Upper lobe of left lung (tissue), 6 donors: Measurements from ENCODE around the gene MYO1E. TPM values are rescaled to one million over a fixed set of nuclear protein-coding genes. Genes with fewer than 3 reads are reported as not detected.

Experiments used
- ATAC-seq, 2 donors: fragments of 200-7000 bp; cut with Tn5 transposase; one replicate each; pipeline ENCODE4 v1.9.1; 2022; ENCODE audit warnings: mild to moderate bottlenecking in 2 of 2, moderate library complexity in 2 of 2; ENCODE audit not compliant: low FRiP score in 2 of 2
- DNase-seq, 2 donors: peaks; one replicate each; pipeline ENCODE4 v3.0.0-alpha.2; 2019 to 2020
- H3K27ac ChIP-seq, 4 donors: fragments of 200-600 bp; sonication (generic); one replicate each; pipeline ENCODE4 v1.5.1; 2016 to 2019
- H3K27me3 ChIP-seq, 4 donors: fragments of 200-600 bp; sonication (generic); one replicate each; pipeline ENCODE4 v1.5.1; 2017 to 2019
- H3K36me3 ChIP-seq, 4 donors: fragments of 200-600 bp; sonication (generic); one replicate each; pipeline ENCODE4 v1.5.1; 2016 to 2019
- H3K4me1 ChIP-seq, 4 donors: fragments of 200-600 bp; sonication (generic); one replicate each; pipeline ENCODE4 v1.5.1; 2018 to 2019
- H3K4me3 ChIP-seq, 4 donors: fragments of 200-600 bp; sonication (generic); one replicate each; pipeline ENCODE4 v1.5.1; 2017 to 2019; ENCODE audit warnings: mild to moderate bottlenecking in 2 of 4, moderate library complexity in 1 of 4
- H3K9me3 ChIP-seq, 4 donors: fragments of 200-600 bp; sonication (generic); one replicate each; pipeline ENCODE4 v1.5.1; 2018 to 2019
- CTCF ChIP-seq, 6 experiments: fragments of 450-650 bp in 4 of 6; fragments of 200-600 bp in 2 of 6; sonication (generic) in 2 of 6; IDR thresholded peaks; one replicate each; pipeline ENCODE4 v1.5.1; 2016 to 2019; ENCODE audit warnings: antibody characterized with exemption in 6 of 6
- EP300 ChIP-seq, 4 donors: sonication (generic); formaldehyde crosslinking; IDR thresholded peaks; one replicate each; pipeline ENCODE4 v1.5.1; 2017; ENCODE audit warnings: antibody characterized with exemption in 4 of 4, control low read depth in 2 of 4
- POLR2A ChIP-seq, 4 donors: fragments of 450-650 bp; IDR thresholded peaks; one replicate each; pipeline ENCODE4 v1.5.1; 2016 to 2017; ENCODE audit warnings: antibody characterized with exemption in 4 of 4, mild to moderate bottlenecking in 2 of 4
- POLR2AphosphoS5 ChIP-seq, 2 donors: sonication (generic); formaldehyde crosslinking; IDR thresholded peaks; one replicate each; pipeline ENCODE4 v1.5.1; 2017; ENCODE audit warnings: antibody characterized with exemption in 2 of 2
- WGBS, 2 donors: methylation state at CpG; one replicate each; pipeline ENCODE4 v1.1.5; 2017 to 2018; 5-methylcytosine and 5-hydroxymethylcytosine counted together
- total RNA-seq, 6 donors: library from RNA; depleted of rRNA in 4 of 6; stranded (reverse); fragments of >200 nt in 4 of 6; gene quantifications; one replicate each; pipeline versions ENCODE4 v1.1.0 to v1.2.1, GENCODE V29; 2016 to 2021
- donor health status: DM: no; HTN: no; CAD: no; lungs with moderate emphysema.
- donor health status: DM: no; HTN: yes; CAD: no; lungs with severe emphysema.

MYO1E gene
- total RNA-seq, 6 donors from 2014 or later: 39.7 to 161 (median 71.9) TPM

GRCh38 chr15:59279023-59279422 lies 93.6 kb downstream of the MYO1E start:
- no peak for ATAC-seq
- 90 to 92% methylated on average over 5 of the region's 5 CpGs for WGBS, 2 donors

GRCh38 chr15:59278120-59278519 lies 94.6 kb downstream of the MYO1E start:
- TF ChIP-seq CTCF (IDR thresholded peaks at IDR 0.05) (no peak), EP300 (IDR thresholded peaks at IDR 0.05) (no peak), POLR2A (IDR thresholded peaks at IDR 0.05) (no peak), POLR2AphosphoS5 (IDR thresholded peaks at IDR 0.05) (no peak)
- ATAC-seq (no peak), DNase-seq (no peak)
- WGBS, 2 donors: 80 to 83% methylated on average over 3 of the region's 3 CpGs
- H3K4me3 ChIP-seq: no peak overlapping the region
- H3K4me1 ChIP-seq: no peaks in the 10 kb centered on the region
- no peak overlapping the region for H3K27ac ChIP-seq
- H3K27me3 ChIP-seq: no peaks in the 10 kb centered on the region
- H3K9me3 ChIP-seq: no peaks in the 10 kb centered on the region
- H3K36me3 ChIP-seq: no peaks in the 10 kb centered on the region

More at GRCh38 chr15:59279023-59279422, 93.6 kb downstream of the MYO1E start:
- no peak for TF ChIP-seq POLR2A (IDR thresholded peaks at IDR 0.05)
- no peak for TF ChIP-seq CTCF (IDR thresholded peaks at IDR 0.05)
- TF ChIP-seq POLR2AphosphoS5 (IDR thresholded peaks at IDR 0.05): no peak
- no peak for TF ChIP-seq EP300 (IDR thresholded peaks at IDR 0.05)
- H3K27me3 ChIP-seq: no peaks in the 10 kb centered on the region
- no peak overlapping the region for H3K27ac ChIP-seq
- H3K9me3 ChIP-seq: no peaks in the 10 kb centered on the region
- H3K4me1 ChIP-seq: peaks cover 0 to 3% (median 0%) of the 10 kb centered on the region in 4 donors
- H3K4me3 ChIP-seq: no peak overlapping the region
- no peak for DNase-seq
- H3K36me3 ChIP-seq: no peaks in the 10 kb centered on the region

GRCh38 chr15:59276225-59277178 lies 96.2 kb downstream of the MYO1E start:
- no peak for DNase-seq
- no peak overlapping the region for H3K27ac ChIP-seq
- no peak for ATAC-seq

DNA sequence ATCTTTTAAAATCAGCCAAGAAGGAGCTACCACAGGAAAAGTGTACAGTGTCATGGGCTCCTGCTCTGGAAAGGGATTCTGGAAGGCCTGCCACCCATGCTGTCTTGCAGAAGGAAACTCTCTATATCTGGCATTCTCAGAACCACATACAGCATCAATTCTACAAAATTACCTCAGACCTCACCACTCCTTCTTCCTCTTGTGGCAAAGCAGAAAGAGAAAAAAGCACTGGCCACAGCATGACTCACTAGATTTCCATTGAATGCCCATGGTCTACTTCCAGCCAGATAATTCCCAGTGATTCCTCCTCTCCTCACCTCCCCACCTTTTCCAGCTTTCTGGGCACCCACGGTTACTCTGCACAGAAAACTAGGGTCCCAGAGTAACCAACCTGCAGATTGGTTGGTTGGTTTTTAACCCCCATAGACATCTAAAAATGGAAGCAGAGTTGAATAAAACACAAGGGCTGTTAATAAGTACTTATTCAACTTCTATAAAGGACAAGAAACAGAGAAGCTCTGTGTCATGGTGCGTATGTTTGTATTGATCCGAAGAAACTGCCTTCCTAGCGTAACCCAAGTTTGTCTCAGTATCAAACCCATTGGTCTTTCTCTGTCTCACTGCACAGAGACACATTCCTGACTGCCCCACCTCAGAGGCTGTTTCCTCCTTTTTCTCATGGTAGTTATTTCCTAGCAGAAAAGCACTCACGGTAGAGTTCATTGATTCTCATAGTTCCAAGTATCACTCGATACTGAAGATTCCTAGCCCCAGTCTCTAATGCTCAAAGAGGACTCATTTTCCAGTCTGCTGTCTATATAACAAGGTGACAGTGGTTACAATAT lies 98.3 kb downstream of the MYO1E start:
- TF ChIP-seq CTCF (IDR thresholded peaks at IDR 0.05) (no peak), POLR2AphosphoS5 (IDR thresholded peaks at IDR 0.05) (no peak)
- DNase-seq (no peak), ATAC-seq (no peak)
- H3K4me3 ChIP-seq: no peak overlapping the region
- no peaks in the 10 kb centered on the region for H3K9me3 ChIP-seq
- 91 to 97% methylated on average over 6 of the region's 6 CpGs for WGBS, 2 donors
- H3K4me1 ChIP-seq: no peaks in the 10 kb centered on the region
- H3K36me3 ChIP-seq: no peaks in the 10 kb centered on the region
- H3K27me3 ChIP-seq: no peaks in the 10 kb centered on the region
- no peak overlapping the region for H3K27ac ChIP-seq

More at GRCh38 chr15:59276225-59277178, 96.2 kb downstream of the MYO1E start:
- no peaks in the 10 kb centered on the region for H3K36me3 ChIP-seq
- no peaks in the 10 kb centered on the region for H3K9me3 ChIP-seq
- WGBS, 2 donors: 95% methylated on average over 15 of the region's 15 CpGs
- H3K4me3 ChIP-seq: no peak overlapping the region
- TF ChIP-seq EP300 (IDR thresholded peaks at IDR 0.05) (no peak), POLR2A (IDR thresholded peaks at IDR 0.05) (no peak), POLR2AphosphoS5 (IDR thresholded peaks at IDR 0.05) (no peak), CTCF (IDR thresholded peaks at IDR 0.05) (no peak)
- no peaks in the 10 kb centered on the region for H3K4me1 ChIP-seq
- H3K27me3 ChIP-seq: no peaks in the 10 kb centered on the region
